ENCODE data around the gene ZBTB7B. TPM values are rescaled to one million over a fixed set of nuclear protein-coding genes. Genes with fewer than 3 reads are reported as not detected.
"Not testable (repeated sequence)": the region's sequence is repeated elsewhere in the genome, so short reads cannot be mapped to it uniquely, and the experiment has no call there.

Gene ZBTB7B
- total RNA-seq, 2 donors from 2014 or later, result 30.3 to 53.4 TPM

- H3K9me3 ChIP-seq, result no peaks in the 10 kb centered on the region
- no peak overlapping the region for H3K27ac ChIP-seq
- TF ChIP-seq CTCF (IDR thresholded peaks at IDR 0.05), result no peak
- no peak overlapping the region for H3K4me3 ChIP-seq
- no peaks in the 10 kb centered on the region for H3K27me3 ChIP-seq
- peaks cover 0 to 23% of the 10 kb centered on the region in 2 donors for H3K4me1 ChIP-seq
- DNase-seq (ENCODE audit: low spot score), result no peak
- no peaks in the 10 kb centered on the region for H3K36me3 ChIP-seq
These were observed 24.2 kb upstream of the ZBTB7B start for GRCh38 chr1:154978360-154978759.

GRCh38 chr1:154982341-154982740 lies 20.3 kb upstream of the ZBTB7B start:
- Histone ChIP-seq H3K4me1 (peaks cover 0 to 17% of the 10 kb centered on the region in 2 donors), H3K9me3 (no peaks in the 10 kb centered on the region), H3K4me3 (peak overlapping the region; percentile 32 to 71), H3K36me3 (no peaks in the 10 kb centered on the region), H3K27me3 (no peaks in the 10 kb centered on the region), H3K27ac (peak overlapping the region in 1 of 2 donors; percentile 31)
- DNase-seq (ENCODE audit: low spot score), result no peak
- no peak for TF ChIP-seq CTCF (IDR thresholded peaks at IDR 0.05)

DNA sequence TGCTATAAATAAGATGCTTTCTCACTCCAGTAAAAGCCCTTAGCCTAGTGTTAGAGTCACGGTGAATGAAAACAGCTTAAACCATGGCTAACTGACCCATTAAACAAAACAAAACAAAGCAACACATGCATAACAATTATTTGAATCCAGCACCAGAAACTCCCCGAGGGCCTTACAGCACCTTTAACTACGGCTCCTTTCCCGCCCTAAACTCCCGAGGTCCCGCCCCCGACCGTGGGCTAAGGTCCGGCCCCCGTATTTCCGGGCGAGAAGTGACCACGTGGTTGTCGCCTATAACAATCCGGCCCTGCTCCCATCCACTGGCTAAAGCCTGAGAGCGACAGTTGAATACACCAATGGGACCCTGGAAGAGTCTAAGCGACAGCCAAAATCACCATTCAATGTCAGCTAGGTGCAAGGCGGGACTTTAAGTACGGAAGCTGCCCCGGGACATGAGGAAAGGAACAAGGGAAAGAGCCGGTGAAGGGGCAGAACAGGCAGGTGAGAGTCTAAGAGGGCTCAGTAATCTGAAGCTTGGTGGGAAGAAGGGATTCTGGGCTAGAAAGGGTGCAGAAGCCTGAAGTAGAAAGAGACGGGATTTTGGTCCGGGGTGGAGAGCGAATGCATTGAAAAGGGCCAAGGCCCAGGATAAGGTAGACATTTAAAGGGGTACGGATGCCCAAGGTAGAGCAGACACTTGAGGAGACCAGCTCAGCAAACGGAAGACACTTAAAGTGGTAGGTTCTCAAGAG lies 19.5 kb upstream of the ZBTB7B start, which contains the start of gene FLAD1:
TSS of gene FLAD1 (plus strand) at position 448 of the 752 bp plus-strand sequence. CDS start 351 bp downstream, outside the sequence.
- peak within 1 kb of the TSS; percentile 62 to 65 for H3K27ac ChIP-seq
- peaks cover 4% of the 10 kb centered on the region for H3K36me3 ChIP-seq
- peaks cover 0 to 17% of the 10 kb centered on the region in 2 donors for H3K4me1 ChIP-seq
- peak in 1 of 2 donors; percentile 14 for TF ChIP-seq CTCF (IDR thresholded peaks at IDR 0.05)
- no peaks in the 10 kb centered on the region for H3K27me3 ChIP-seq
- H3K9me3 ChIP-seq, result no peaks in the 10 kb centered on the region
- peak; percentile 99 for DNase-seq (ENCODE audit: low spot score)
- peak within 1 kb of the TSS; percentile 60 to 71 for H3K4me3 ChIP-seq

DNA sequence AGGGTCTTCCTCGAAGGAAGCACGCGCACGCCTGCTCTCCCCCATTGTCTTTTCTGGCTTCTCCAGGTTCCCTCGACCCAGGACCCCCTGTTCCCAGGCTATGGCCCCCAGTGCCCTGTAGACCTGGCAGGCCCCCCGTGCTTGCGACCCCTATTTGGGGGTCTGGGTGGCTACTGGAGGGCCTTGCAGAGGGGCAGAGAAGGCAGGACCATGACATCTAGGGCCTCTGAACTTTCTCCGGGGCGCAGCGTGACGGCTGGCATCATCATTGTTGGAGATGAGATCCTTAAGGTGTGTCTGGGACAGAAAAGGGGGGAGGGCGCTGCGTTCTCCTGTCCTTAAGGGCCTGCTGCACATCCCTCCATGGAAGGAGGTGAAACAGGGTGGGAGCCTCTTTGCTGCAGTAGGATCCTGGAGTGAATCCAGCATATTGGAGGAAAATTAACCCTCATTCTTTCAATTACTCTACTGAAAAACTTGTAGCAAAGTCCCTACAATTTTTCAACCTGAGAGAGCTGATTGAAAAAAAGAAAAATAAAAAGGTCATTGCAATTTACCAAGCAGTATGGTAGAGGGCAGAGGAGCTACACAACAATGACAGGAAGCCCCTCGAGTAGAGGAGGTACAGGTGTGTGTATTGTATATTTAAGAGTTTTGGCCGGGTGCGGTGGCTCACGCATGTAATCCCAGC lies 18.7 kb upstream of the ZBTB7B start:
- peaks cover 0 to 17% of the 10 kb centered on the region in 2 donors for H3K4me1 ChIP-seq
- no peak for TF ChIP-seq CTCF (IDR thresholded peaks at IDR 0.05)
- peak overlapping the region; percentile 62 to 65 for H3K27ac ChIP-seq
- no peaks in the 10 kb centered on the region for H3K27me3 ChIP-seq
- H3K9me3 ChIP-seq, result no peaks in the 10 kb centered on the region
- no peak for DNase-seq (ENCODE audit: low spot score)
- H3K36me3 ChIP-seq, result peaks cover 11% of the 10 kb centered on the region
- H3K4me3 ChIP-seq, result peak overlapping the region; percentile 60 to 71

DNA sequence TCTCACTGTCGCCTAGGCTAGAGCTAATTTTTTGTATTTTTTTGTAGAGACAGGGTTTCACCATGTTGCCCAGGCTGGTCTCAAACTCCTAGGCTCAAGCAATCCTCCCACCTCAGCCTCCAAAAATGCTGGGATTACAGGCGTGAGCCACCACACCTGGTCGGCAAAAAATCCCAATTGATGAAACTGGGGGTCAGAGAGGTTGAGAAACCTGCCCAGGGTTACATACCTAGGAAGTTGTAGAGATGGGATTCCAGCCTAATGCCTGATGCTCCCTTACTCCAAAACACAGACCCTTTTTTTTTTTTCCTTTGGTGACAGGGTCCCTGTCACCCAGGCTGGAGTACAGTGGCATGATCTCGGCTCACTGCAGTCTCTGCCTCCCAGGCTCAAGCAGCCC lies 15.9 kb upstream of the ZBTB7B start:
- not testable (repeated sequence) for H3K4me3 ChIP-seq; H3K27me3 ChIP-seq; H3K9me3 ChIP-seq; DNase-seq (ENCODE audit: low spot score); H3K27ac ChIP-seq
- peaks cover 25% of the 10 kb centered on the region for H3K36me3 ChIP-seq
- peaks cover 0 to 17% of the 10 kb centered on the region in 2 donors for H3K4me1 ChIP-seq

- Histone ChIP-seq H3K4me1 (peaks cover 0 to 15% of the 10 kb centered on the region in 2 donors), H3K36me3 (peaks cover 25% of the 10 kb centered on the region), H3K27me3 (no peaks in the 10 kb centered on the region), H3K27ac (no peak overlapping the region), H3K9me3 (no peaks in the 10 kb centered on the region), H3K4me3 (no peak overlapping the region)
- no peak for DNase-seq (ENCODE audit: low spot score)
- TF ChIP-seq CTCF (IDR thresholded peaks at IDR 0.05), result no peak
These were observed 15.3 kb upstream of the ZBTB7B start for GRCh38 chr1:154987326-154987725.
